Activated CD8-positive, alpha-beta T cell treated with anti-CD3 and anti-CD28 coated beads for 36 hours (primary cell): ENCODE data around the gene PUS1. TPM values are rescaled to one million over a fixed set of nuclear protein-coding genes. Genes with fewer than 3 reads are reported as not detected.

Experiments
- ATAC-seq: fragments of 200-7000 bp; cut with Tn5 transposase; one replicate; pipeline ENCODE4 v1.10.0; 2021; ENCODE audit warnings: mild to moderate bottlenecking, moderate library complexity
- CTCF ChIA-PET: fragments of 350-600 bp; sonication (Branson Sonifier 250); formaldehyde crosslinking; loops from one replicate; lab custom pipeline; 2021; ENCODE audit warnings: antibody characterized with exemption; lab: Charles Lee
- POLR2A ChIA-PET: fragments of 350-600 bp; sonication (Branson Sonifier 250); formaldehyde crosslinking; loops from one replicate; lab custom pipeline; 2021; ENCODE audit warnings: antibody characterized with exemption; lab: Charles Lee
- DNase-seq: peaks from one replicate; pipeline ENCODE4 v3.0.0-alpha.2; 2020
- H3K27ac Mint-ChIP-seq: one replicate; pipeline ENCODE4 v1.8.0; 2021; ENCODE audit warnings: mild to moderate bottlenecking, mixed read lengths
- H3K27me3 Mint-ChIP-seq: one replicate; pipeline ENCODE4 v1.8.0; 2021; ENCODE audit warnings: mixed read lengths
- H3K36me3 Mint-ChIP-seq: one replicate; pipeline ENCODE4 v1.8.0; 2021; ENCODE audit warnings: low read depth, mixed read lengths
- H3K4me1 Mint-ChIP-seq: one replicate; pipeline ENCODE4 v1.8.0; 2021; ENCODE audit warnings: low read depth, mixed read lengths
- H3K4me3 Mint-ChIP-seq: one replicate; pipeline ENCODE4 v1.8.0; 2021; ENCODE audit warnings: mild to moderate bottlenecking, moderate library complexity, mixed read lengths
- H3K9me3 Mint-ChIP-seq: one replicate; pipeline ENCODE4 v1.8.0; 2021; ENCODE audit warnings: mixed read lengths
- intact Hi-C: fragments of 100-400 bp; cut with micrococcal nuclease; formaldehyde crosslinking; loops from one replicate; pipeline ENCODE4 v1.10.0; 2022
- total RNA-seq, 2 experiments: library from RNA; stranded (reverse); gene quantifications; one replicate each; pipeline ENCODE4 v1.2.3, GENCODE V29; 2021
- TF ChIP-seq, protein P1 (sequence below): fragments of 200-600 bp; IDR thresholded peaks from one replicate; pipeline ENCODE4 v1.8.0; 2022; ENCODE audit warnings: antibody characterized with exemption, mild to moderate bottlenecking

PUS1 gene
- total RNA-seq, 2 experiments from 2014 or later = 68.2 to 71.7 TPM

DNA sequence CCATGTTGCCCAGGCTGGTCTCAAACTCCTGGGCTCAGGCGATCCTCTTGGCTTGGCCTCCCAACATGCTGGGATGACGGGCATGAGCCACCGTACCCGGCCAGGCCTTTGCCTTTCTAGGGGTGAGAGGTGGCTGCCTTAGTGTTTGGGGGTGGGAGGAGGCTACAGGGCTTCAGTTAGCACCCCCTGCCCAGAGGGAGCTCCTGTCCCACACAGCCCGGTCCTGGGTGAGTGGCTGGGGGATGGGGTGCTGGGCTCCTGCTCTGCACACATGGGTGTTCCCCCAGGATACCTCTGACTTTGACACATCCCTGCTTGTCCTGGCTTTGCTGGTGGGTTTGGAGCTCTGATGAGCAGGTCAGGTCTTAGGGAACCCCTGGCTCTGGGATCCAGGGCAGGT lies 24.7 kb upstream of the PUS1 start:
- CTCF ChIA-PET = no interaction called here
- no peaks in the 10 kb centered on the region for H3K9me3 Mint-ChIP-seq
- POLR2A ChIA-PET = no interaction called here
- no peak overlapping the region for H3K4me3 Mint-ChIP-seq
- H3K27ac Mint-ChIP-seq = no peak overlapping the region
- H3K36me3 Mint-ChIP-seq = no peaks in the 10 kb centered on the region
- no peak for DNase-seq
- no peaks in the 10 kb centered on the region for H3K27me3 Mint-ChIP-seq
- TF ChIP-seq, protein P1, sequence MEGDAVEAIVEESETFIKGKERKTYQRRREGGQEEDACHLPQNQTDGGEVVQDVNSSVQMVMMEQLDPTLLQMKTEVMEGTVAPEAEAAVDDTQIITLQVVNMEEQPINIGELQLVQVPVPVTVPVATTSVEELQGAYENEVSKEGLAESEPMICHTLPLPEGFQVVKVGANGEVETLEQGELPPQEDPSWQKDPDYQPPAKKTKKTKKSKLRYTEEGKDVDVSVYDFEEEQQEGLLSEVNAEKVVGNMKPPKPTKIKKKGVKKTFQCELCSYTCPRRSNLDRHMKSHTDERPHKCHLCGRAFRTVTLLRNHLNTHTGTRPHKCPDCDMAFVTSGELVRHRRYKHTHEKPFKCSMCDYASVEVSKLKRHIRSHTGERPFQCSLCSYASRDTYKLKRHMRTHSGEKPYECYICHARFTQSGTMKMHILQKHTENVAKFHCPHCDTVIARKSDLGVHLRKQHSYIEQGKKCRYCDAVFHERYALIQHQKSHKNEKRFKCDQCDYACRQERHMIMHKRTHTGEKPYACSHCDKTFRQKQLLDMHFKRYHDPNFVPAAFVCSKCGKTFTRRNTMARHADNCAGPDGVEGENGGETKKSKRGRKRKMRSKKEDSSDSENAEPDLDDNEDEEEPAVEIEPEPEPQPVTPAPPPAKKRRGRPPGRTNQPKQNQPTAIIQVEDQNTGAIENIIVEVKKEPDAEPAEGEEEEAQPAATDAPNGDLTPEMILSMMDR = no peak
- peaks cover 11% of the 10 kb centered on the region for H3K4me1 Mint-ChIP-seq
- intact Hi-C loops = no loop called here
- no peak for ATAC-seq

DNA sequence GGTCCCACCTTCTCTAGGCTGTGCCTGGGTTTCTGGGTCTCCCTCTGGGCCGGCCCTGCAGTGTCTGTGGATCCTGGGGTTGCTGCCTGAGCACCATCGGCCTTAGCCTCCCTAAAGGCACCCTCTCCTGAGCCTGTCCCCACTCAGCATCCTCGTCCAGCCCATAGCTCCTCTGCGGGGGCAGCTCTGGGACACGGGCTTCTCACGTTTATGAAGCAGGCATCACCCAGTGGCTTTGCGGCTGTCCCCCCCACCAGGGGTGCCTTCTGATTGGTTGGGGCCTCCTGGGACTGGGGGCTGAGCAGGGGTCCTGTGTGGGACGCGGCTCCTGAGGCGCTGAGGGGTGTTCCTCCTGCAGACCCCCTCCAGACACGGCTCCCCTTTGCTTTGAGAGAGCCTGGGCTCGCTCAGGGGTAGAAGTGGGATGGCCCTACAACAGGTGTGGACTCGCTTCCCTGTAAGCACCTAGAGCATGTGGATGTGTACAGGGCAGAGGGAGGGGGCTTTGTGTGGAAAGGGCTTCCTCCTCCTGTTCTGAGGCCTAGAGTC lies 23.9 kb upstream of the PUS1 start:
- H3K27ac Mint-ChIP-seq = no peak overlapping the region
- intact Hi-C loops = no loop called here
- CTCF ChIA-PET = no interaction called here
- no peak for DNase-seq
- no peak for ATAC-seq
- no peaks in the 10 kb centered on the region for H3K9me3 Mint-ChIP-seq
- TF ChIP-seq, protein P1 = no peak
- no peak overlapping the region for H3K4me3 Mint-ChIP-seq
- no peaks in the 10 kb centered on the region for H3K27me3 Mint-ChIP-seq
- no peaks in the 10 kb centered on the region for H3K36me3 Mint-ChIP-seq
- peaks cover 11% of the 10 kb centered on the region for H3K4me1 Mint-ChIP-seq
- POLR2A ChIA-PET = no interaction called here

DNA sequence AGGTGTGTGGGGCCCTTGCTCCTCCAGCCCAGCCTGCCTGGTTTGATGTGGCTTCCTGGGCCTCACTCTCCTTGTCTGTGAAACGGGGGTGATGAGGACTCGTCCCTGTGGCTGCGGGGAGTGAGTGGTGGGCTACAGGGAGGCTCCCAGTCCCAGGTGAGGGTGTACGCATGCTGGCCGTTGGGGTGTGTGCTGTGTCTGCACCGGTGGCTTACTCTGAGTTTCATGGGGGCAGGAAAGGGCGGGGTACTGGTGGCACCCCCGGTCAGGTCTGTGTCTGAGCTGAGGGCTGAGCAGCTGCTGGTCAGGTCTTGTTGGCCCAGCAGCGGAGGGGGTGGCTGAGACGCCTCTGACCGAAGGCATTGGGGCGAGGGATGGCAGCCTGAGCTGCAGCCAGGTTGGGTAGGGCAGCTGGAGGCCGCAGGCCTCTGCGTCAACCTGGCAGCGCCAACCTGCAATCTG lies 23.4 kb upstream of the PUS1 start:
- ATAC-seq = no peak
- ChIA-PET CTCF (no interaction called here), POLR2A (interaction anchor here (1.1 kb wide), 1 partner anchor 9 kb away, joined by 7 read pairs; no protein-coding TSS in a partner anchor)
- DNase-seq = no peak
- TF ChIP-seq, protein P1 = no peak
- Mint-ChIP-seq H3K36me3 (no peaks in the 10 kb centered on the region), H3K27me3 (no peaks in the 10 kb centered on the region), H3K4me3 (no peak overlapping the region), H3K4me1 (peaks cover 11% of the 10 kb centered on the region), H3K27ac (no peak overlapping the region), H3K9me3 (no peaks in the 10 kb centered on the region)
- intact Hi-C loops = no loop called here

DNA sequence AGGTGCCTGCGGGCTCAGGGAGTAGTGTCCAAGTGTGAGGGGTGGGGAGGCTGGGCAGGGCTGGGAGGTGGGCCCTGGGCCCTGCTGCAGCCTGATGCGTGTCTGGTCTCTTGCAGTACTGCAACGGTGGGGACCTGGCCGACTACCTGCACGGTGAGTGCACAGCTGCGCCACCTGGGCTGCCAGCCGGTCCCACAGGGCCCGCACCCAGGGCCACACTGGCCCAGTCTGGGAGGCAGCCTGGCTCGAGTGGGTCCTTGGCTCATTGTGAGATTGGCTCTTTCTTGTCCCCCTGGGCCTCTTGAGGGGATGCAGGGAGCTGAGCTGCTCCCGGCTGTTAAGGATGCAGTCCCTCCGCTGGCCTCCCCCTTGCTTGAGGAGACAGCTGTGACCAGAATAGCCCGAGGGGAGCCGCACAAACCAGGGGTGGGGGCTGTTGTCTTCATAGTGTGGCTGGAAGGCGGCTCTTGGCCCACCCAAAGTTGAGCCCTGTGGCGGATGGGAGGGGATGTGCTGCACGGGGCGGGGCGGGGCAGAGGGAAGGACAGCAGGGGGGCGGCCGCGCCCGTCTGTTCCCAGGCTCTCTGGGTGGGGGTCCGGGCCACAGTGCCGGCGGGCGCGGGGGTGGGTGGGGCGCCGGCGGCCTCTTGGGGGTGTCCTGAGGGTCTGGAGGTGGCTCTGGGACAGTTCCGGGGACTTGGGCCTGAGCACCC lies 21.5 kb upstream of the PUS1 start:
- TF ChIP-seq, protein P1 = no peak
- H3K36me3 Mint-ChIP-seq = no peaks in the 10 kb centered on the region
- no peak for DNase-seq
- H3K4me3 Mint-ChIP-seq = no peak overlapping the region
- no peaks in the 10 kb centered on the region for H3K9me3 Mint-ChIP-seq
- ChIA-PET CTCF (no interaction called here), POLR2A (no interaction called here)
- ATAC-seq = no peak
- H3K4me1 Mint-ChIP-seq = peaks cover 11% of the 10 kb centered on the region
- intact Hi-C loops = no loop called here
- no peak overlapping the region for H3K27ac Mint-ChIP-seq
- H3K27me3 Mint-ChIP-seq = no peaks in the 10 kb centered on the region
